ENCODE measurements around the gene DNER.

Gene DNER

DNA sequence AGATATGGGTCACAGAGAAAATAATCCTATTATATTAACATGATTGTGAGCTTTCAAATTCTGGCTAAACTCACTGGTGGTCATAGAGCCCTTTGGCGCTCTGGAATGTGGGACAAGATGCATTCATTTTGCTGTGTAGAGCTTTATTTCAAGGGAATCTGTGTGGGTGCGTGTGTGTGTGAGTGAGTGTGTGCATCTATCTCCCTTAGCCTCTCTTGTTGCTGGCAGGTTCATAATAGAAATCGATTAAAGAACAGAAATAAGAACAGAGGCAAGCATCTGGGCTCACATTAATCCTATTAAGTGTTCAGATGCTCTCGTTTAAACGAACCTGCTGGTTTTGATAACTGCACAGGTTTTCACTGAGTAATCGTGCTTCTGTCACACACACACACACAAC is 287.9 kb downstream of the DNER start:
- no peak for DNase-seq

DNA sequence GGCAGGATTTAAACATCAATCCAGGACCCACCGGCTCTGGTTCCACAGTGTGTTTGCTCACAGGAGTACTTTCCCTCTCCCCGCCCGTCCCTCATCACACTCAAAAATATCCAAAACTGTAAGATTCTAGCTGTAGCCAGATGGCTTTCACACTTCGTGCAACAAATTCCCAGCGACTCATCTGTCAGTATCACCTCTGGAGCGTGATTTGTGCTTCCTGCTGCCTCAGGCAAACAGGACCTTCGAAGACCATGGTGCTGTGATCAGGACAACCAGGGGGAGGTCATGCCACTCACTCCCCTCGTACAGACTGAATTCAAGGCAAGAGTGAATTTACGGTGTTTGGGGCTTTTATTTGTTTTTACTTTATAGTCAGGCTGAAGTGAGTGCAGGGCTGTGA is 288.8 kb downstream of the DNER start:
- DNase-seq, result no peak

DNA sequence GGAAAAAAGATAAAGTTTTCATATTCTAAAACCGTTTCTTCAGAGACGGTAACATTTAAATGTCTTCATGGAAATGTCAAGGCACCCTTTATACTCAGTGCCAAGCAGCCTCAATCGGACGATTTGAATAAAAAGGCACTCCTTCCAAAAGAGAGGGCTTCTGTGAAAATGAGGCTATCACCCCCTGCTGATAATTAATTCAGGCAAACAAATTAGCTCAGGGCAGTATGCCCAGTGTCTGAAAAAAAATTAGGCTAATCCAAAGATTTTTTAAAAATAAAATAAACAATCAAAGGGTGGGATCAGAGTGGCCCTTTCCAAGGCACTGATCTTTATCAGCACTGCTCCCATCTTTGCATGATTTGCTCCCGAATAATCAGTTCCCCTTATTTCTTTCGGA is 292.3 kb downstream of the DNER start:
- no peak for DNase-seq

DNA sequence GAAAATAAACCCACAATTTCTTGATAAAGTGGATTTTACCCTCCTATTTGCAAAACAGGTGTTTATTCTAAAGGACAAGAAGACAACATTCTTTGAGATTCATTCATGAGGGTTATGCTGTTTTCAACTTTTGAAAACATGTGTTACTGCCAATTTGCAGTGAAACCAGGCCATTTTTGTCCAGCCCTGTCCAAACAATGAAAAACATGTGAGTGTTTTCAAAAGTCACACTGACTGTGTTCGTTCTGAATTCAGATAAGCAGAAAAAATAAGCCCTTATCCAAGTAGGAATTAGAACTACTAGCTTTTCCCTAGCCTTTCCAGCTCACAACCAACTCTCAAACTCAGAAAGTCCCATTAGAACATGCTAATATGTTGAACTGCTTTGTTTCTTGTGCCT is 295.2 kb downstream of the DNER start:
- no peak for DNase-seq

- DNase-seq, result no peak
These were observed 296.4 kb downstream of the DNER start for GRCh38 chr2:229417916-229418315.

GRCh38 chr2:229417176-229417575 is 297.2 kb downstream of the DNER start:
- no peak for DNase-seq

GRCh38 chr2:229416116-229416694 is 298.1 kb downstream of the DNER start:
- no peak for DNase-seq

- no peak for DNase-seq
These were observed 299.7 kb downstream of the DNER start for GRCh38 chr2:229414631-229415030.

GRCh38 chr2:229412686-229413085 is 301.7 kb downstream of the DNER start:
- no peak for DNase-seq

GRCh38 chr2:229410946-229411345 is 303.4 kb downstream of the DNER start:
- no peak for DNase-seq

- DNase-seq, result no peak
These were observed 304.1 kb downstream of the DNER start for GRCh38 chr2:229410264-229410663.

GRCh38 chr2:229409751-229410181 is 304.6 kb downstream of the DNER start:
- DNase-seq, result no peak

- no peak for DNase-seq
These were observed 305.4 kb downstream of the DNER start for GRCh38 chr2:229408962-229409361.

GRCh38 chr2:229408356-229408755 is 306.0 kb downstream of the DNER start:
- DNase-seq, result no peak

DNA sequence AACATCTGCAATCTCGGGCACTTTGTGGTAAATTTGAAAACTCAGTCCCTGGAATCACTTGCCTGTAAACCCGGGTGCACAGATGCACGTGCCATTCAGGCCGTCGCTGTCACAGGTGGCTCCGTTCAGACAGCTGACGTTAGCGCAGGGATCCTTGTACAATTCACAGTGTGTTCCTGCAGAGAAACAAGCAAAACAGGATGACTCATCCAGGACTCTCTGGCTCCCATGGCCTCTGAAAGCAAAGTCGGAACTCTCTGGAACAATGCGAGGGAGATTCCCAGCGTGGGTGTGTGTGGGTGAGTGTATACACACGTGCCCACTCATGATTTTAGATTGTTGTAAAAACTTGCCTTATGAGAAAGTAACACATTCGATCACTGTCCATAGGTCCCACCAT is 307.2 kb downstream of the DNER start:
- DNase-seq, result no peak

- no peak for DNase-seq
These were observed 308.6 kb downstream of the DNER start for GRCh38 chr2:229405796-229406195.

GRCh38 chr2:229403296-229403695 is 311.1 kb downstream of the DNER start:
- no peak for DNase-seq

GRCh38 chr2:229401171-229401865 is 313.0 kb downstream of the DNER start:
- DNase-seq, result no peak

- no peak for DNase-seq
These were observed 320.4 kb downstream of the DNER start for GRCh38 chr2:229393926-229394325.

GRCh38 chr2:229392196-229392595 is 322.2 kb downstream of the DNER start:
- DNase-seq, result no peak

GRCh38 chr2:229388731-229389130 is 325.6 kb downstream of the DNER start:
- no peak for DNase-seq

DNA sequence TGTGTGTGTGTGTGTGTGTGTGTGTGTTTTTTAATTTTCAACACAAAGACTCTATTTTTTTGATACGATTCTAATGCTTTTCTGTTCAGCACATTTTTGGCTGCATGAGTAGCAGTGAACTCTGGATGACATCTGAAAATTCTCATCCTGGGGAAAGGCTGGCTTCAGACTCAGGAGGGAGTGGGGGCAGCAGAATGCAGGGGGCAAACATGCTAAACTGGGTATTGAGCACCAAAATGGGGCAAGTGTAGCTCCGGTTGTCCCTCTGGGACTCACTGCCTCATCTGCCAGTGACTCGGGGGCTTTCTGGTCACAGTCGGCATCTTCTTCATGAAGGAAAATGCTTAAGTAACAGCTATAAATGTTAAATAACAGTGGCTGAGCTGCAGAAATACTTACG is 326.5 kb downstream of the DNER start:
- no peak for DNase-seq

DNA sequence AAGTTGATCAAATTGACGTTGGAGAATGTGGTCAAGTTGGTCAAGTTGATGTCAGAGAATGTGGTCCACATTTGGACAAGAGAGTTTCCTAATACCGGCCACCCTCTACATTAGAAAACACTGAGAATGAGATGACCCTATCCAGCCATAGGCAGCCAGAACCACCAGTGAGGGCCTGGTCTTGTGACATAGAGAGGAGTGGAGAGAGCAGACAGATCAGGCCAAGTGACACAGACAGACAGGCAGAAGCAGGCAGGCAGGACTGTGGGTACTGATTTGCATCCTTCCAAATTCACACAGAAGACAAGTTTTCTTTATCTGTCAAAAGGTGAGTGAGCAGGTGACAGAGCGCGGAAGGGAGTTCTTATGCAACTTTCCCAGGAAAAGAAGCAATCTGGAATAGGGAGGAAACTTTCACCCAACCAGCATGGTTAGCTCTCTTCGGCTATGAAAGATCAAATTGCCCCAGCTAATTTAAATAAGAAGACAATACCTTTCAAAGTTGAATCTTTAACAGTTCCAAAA is 334.2 kb downstream of the DNER start:
- no peak for DNase-seq

GRCh38 chr2:229378386-229378785 is 336.0 kb downstream of the DNER start:
- DNase-seq, result no peak

- no peak for DNase-seq
These were observed 337.5 kb downstream of the DNER start for GRCh38 chr2:229376866-229377265.

Measured in NCI-H1694 (cell line).